Hematopoietic multipotent progenitor cell treated with erythropoietin and hydrocortisone succinate and interleukin-3 and kit ligand, for 15 days (in vitro differentiated cells): ENCODE results near the gene WDFY1.

Source experiments
- DNase-seq: peaks from one replicate; pipeline ENCODE4 v3.0.0-alpha.2; 2015; ENCODE audit warnings: low spot score

Gene WDFY1

DNA sequence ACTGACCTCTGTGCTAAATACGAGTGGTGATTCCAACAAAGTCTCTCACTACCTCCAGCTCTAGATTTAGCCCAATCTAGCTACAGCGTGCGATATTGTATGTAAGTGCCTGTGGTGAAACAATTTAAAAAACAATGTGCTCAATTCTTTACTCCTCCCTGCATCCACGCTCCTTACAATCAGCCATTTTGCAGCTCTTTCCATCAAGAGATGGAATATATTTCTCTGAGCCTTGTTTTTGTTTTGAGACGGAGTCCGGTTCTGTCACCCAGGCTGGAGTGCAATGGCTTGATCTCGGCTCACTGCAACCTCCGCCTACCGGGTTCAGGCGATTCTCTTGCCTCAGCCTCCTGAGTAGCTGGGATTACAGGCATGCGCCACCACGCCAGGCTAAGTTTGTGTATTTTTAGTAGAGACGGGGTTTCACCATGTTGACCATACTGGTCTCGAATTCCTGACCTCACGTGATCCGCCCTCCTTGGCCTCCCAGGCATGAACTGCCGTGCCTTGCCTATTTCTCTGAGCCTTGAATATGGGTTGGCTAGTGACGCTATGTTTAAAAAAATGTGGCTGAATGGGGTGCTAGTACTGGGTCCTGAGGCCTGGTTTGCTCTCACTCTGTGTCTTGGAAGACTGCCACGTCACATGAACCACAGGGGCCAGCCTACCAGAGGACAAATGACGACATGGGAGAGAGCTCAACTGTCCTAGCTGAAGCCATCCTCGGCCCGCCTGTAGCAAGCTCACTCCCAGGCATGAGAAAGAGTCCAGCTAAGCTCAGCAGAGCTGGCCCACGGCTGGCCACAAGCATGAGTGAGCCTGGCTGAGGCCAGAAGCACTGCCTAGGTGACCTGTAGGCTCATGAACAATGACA is 14.8 kb downstream of the WDFY1 start:
- no peak for DNase-seq

DNA sequence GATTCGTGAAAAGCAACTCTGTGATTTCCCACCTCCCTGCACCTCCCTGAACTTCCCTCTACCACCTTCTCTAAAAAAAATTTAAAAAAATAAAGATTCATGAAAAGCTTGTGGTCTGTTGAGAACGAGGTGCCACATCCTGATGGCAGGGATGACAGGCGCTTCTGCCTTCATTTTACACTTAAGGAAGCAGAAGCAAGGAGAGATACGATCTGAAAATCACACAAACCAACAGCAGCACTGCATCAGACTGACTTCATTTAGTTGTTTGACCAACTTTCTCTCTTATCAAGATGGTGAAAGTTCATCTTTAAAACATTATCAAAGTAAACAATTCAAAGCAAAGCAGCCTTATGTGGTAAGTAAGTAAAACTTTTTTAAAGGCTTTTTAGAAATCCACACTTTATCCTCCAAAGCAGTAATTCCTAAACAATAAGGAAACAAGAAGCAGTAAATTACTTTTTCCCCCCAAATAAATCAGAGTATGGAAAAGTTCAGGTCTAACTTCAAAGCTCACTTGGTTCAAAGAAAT is 15.5 kb downstream of the WDFY1 start:
- DNase-seq: no peak

DNA sequence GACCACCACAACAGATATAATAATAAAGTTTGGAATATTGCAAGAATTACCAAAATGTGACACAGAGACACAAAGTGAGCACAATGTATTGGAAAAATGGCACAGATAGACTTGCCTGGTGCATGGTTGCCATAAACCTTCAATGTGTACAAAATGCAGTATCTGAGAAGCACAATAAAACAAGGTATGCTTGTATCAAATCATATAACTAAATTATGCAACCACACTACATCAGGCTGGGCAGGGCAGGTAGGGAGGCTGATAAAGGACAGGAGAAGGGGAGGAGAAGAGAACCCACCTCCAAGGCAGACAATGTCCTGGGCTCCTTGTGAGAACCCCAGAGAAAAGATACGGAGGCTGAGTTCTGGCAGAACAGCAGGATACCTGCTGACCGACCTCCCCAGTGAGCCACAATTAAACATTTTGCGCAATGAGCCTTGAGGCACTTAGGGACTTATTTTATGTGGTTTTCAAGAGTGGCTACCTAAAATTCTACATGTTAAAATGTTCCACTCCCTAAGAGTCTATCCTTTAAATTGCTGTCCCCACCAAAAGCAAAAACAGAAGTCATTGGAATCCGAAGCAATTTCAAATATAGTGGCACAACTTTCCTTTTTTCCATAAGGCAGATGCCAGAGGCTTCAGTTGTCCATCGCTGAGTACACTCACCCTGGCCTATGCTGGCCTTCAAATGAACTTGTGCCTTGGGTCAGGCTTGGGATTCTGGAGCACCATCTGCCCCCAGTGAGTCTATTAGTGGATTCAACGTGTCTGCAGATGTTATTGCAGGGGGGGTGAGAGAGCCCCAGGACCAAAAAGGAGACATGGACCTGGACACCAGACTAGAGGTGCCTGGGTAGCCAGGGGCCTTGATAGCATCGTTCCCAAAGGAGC is 16.8 kb downstream of the WDFY1 start:
- DNase-seq: no peak

- DNase-seq: no peak
Observed at GRCh38 chr2:223925106-223925505, 20.0 kb downstream of the WDFY1 start.

DNA sequence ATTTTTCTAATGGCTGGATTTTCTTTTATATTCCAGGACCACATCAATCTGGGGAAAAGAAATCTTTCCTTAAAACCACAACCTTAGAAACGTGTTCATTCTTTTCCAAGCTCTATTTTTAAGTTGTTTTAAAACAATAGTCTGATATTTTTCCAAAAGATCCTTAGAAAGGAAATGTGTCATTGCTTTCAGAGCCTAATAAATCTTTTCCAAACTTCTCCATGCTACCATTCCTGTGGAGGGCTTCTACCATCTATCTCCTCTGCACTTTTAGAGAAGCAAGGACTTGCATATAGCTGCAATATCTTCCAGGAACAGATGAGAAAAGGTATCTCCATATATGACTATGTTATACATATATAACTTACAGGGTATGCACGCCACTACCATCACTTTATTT is 21.2 kb downstream of the WDFY1 start:
- no peak for DNase-seq

DNA sequence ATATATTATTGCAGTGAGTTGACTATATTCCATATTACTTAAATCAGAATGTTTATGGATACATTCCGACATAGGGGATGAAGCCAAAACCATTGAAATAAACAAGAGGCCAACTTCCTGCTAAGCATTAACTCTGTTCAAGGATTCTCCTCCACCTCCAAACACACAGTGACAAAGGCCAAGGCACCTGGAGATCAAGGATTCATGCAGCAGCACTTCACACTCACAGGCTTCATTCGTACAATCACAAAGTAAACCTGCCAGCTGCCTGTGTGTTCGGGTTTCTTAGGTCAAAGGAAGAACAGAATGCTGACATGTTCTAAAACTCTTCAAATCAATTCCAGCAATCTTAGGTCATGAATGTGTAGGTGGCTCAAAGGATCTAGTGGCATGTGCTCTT is 22.8 kb downstream of the WDFY1 start:
- DNase-seq: no peak

DNA sequence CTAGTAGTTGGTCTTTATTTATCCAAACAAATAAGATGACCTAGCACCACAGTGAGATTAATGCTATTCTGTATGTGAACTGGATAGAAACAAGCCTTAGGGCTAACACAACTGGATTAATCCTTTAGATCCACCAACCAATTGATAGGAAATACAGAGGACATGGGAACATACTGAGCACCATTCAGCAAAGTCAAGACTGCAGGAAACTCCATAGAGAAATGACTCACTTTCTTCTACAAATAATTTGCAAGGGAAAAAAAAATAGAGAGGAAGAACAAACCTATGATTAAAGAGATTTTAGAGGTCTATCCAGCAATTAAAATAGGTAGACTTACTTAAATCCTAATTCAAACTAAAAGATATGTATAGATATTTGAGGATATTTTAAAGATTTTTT is 23.9 kb downstream of the WDFY1 start:
- no peak for DNase-seq

DNA sequence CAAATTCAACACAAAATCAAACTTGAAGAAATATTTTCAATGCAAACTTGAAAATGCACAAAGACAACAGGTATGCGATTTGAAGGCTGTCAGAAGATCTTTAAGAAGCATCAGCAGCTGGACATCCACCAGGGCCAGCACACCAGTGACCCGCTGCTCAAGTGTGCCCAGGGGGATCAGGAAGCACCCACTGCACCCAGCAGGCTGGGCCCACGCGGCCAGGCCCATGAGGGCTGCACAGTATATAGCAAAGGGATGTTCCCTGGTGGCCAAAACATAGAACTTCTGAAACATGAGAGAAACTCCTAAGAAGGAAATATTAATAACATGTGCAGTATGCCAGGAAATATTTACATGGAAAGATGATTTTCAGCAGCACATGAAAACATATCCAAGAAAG is 25.0 kb downstream of the WDFY1 start:
- no peak for DNase-seq

GRCh38 chr2:223918671-223919134 is 26.4 kb downstream of the WDFY1 start:
- no peak for DNase-seq

- no peak for DNase-seq
Observed at GRCh38 chr2:223916181-223916920, 28.8 kb downstream of the WDFY1 start.

GRCh38 chr2:223915071-223915470 is 30.1 kb downstream of the WDFY1 start:
- DNase-seq: no peak

DNA sequence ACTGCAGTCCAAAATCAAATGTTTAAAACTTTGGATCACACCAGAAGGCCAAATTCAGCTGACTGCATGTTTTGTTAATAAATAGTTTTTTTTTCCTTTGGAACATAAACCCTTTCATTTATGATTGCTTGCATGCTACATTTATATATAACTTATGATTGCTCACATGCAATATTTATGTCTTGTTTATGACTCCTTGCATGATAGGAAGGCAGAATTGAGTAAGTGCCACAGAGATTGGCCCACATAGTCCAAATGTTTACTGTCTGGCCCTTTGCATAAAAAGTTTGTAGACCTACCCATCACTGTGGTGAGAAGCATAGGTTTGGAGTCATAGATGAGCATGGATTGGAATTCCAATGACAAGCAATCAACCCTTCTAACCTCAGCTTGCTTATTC is 30.8 kb downstream of the WDFY1 start:
- no peak for DNase-seq

DNA sequence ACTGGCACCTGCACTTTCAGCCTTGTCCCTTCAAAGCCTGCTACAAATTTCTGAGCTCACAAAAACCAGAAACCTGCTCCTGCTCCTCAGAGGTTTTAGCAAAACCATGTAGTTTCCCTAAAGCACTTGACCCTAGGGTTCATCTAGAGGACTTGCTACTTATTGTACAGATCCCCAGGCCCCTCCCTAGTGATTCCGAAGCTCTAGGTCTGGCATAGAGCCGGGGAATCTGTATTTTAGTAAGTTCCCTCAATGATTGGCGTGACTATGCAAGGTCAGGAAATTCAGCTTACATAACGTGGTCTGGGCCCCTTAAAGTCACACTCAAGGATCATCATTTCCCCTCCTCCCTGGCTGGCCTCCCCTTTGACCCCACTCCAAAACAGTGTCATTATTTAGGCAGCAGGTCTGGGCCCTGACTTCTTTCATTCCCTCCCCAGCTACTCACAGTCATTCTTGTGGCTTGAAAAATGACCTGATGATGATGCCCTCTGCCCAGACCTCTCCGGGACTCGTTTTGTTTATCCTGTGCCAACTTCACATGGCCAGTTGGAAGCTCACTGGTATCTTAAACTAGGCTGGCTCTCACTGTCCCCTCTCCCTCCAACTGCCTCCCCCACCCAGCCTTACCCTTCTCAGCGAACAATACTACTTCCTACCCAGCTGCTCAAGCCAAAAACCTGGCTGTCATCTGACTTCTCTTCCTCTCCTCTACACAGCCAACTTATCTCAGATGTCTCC is 36.0 kb downstream of the WDFY1 start:
- DNase-seq: no peak

GRCh38 chr2:223908304-223908998 is 36.7 kb downstream of the WDFY1 start:
- DNase-seq: no peak

DNA sequence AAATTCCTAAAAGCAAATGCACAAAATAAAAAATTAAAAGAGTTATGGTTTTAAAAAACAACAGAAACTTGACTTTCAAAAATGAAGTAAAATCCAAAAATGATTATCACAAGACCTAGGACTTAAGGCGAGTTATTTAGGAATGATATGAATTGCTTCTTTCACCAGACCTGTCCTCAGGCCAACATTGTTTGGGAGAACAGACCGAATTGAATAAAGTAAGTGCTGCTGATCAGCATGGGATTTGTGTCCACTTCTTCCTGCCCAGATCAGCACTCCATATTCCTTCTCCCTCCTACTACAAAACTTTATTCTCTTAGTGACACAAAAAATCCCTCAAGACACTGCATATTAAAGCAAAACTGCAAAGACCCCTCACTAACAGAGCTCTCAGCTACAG is 39.1 kb downstream of the WDFY1 start:
- DNase-seq: no peak

- no peak for DNase-seq
Observed at GRCh38 chr2:223901854-223902253, 43.3 kb downstream of the WDFY1 start.

DNA sequence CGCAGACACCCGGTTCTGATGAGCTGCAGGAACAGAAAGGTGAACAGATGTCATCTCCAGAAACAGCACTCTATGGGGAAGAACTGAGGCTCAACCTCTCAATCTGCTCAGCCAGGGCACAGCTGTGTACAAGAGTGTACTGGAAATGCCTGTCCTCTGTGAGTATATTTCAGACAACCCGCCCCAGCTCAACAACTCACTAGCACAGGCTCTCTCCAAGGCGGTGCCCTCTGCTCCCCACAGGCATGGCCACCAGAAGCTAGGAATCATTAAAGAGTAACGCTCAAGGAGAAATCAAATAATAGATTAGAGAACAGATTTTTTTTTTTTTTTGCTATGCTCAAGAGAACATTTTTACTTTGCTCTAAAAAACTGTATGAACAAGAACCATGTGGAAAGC is 43.8 kb downstream of the WDFY1 start:
- no peak for DNase-seq

DNA sequence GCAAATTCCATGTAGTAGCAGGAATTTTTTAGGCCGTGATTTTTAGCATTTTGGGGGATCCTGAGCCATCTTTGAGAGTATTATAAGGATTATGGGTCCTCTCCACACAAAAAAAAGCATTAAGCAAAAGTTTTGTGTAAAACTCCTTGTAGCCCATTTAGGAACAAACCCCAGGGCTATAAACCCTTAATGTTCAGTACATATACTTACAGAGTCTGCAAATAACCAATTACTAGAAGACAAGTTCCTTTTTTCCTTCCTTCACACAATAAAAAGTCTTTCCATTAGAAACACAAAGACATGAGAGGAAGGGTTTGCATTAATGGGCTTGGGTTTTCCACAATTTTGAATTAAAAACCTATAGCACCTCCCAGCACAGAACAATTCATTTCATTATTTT is 44.6 kb downstream of the WDFY1 start:
- no peak for DNase-seq

DNA sequence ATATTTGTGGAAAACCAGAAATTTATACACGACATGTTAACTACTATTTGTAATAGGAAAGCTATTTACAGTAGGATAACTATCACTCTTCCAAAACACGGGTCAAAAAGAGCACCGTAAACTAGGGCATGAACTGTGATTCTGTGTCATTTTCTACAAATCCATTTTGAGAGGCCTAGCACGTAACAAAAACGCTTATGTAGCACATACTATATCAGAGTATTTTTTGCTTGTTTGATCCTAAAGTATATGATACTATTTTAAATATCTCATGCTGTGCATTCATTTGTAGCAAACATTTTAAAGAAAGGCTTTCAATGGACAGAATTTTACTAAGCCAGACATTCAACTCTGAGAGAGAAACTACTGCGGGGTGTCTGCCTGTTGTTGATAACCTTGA is 45.1 kb downstream of the WDFY1 start:
- DNase-seq: no peak

DNA sequence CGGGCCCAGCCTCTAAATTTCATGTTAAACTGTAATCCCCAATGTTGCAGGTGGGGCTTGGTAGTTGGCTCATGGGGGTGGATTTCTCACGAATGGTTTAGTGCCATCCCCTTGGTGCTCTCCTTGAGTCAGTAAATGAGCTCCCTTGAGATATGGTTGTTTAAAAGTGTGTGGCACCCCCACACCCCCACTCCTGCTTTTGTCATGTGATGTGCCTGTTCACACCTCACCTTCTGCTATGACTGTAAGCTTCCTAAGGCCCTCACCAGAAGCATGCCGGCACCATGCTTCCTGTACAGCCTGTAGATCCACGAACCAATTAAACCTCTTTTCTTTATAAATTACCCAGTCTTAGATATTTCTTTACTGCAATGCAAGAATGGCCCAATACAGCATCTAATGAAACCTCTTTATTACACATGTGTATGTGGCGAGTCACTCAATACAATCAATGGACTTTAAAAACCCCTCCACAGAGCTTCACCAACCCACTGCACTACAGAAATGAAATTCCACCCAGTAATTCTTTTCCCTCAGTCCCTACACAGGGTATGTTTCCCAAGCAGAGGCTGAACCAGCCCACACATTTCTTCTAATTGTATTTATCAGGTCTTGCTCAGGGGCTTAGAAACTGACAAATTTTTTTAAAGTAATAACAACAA is 47.3 kb downstream of the WDFY1 start:
- DNase-seq: no peak
